MCF 10A (cell line): ENCODE data around the gene FAM50A. TPM values are rescaled to one million over a fixed set of nuclear protein-coding genes. Genes with fewer than 3 reads are reported as not detected.
"Not testable (repeated sequence)": the region's sequence is repeated elsewhere in the genome, so short reads cannot be mapped to it uniquely, and the experiment has no call there.

ENCODE experiments used
- BruUV-seq: library from RNA; stranded (reverse); fragments of 400-500 nt; replicated peaks from 2 replicates; lab custom pipeline; 2021; lab: Mats Ljungman, UMichigan
- CTCF ChIA-PET: fragments of 300-600 bp; sonication (Branson Sonifier 250); formaldehyde crosslinking; extraction: SDS; loops from one replicate; lab custom pipeline; 2021; ENCODE audit warnings: antibody characterized with exemption, inconsistent platforms; lab: Yijun Ruan, JAX
- POLR2A ChIA-PET: fragments of 300-600, 350-650 bp; sonication (Branson Sonifier 250); formaldehyde crosslinking; extraction: SDS; loops from one replicate; lab custom pipeline; 2020; ENCODE audit warnings: antibody characterized with exemption, inconsistent platforms; lab: Yijun Ruan, JAX
- DNase-seq: peaks from one replicate; pipeline ENCODE4 v3.0.0-alpha.2; 2018; ENCODE audit not compliant: unreplicated experiment
- H3K27ac Mint-ChIP-seq: one replicate; pipeline ENCODE4 v1.8.0; 2022; ENCODE audit warnings: mild to moderate bottlenecking, low read depth, mixed read lengths; ENCODE audit not compliant: unreplicated experiment
- H3K27me3 Mint-ChIP-seq: one replicate; pipeline ENCODE4 v1.8.0; 2022; ENCODE audit warnings: mixed read lengths; ENCODE audit not compliant: insufficient read depth, unreplicated experiment
- H3K36me3 Mint-ChIP-seq: one replicate; pipeline ENCODE4 v1.8.0; 2022; ENCODE audit warnings: mild to moderate bottlenecking, moderate library complexity, mixed read lengths; ENCODE audit not compliant: insufficient read depth, unreplicated experiment
- H3K4me1 Mint-ChIP-seq: one replicate; pipeline ENCODE4 v1.8.0; 2022; ENCODE audit warnings: mixed read lengths; ENCODE audit not compliant: insufficient read depth, unreplicated experiment
- H3K4me3 Mint-ChIP-seq: one replicate; pipeline ENCODE4 v1.8.0; 2022; ENCODE audit warnings: mild to moderate bottlenecking, moderate library complexity, mixed read lengths; ENCODE audit not compliant: unreplicated experiment
- H3K9me3 Mint-ChIP-seq: one replicate; pipeline ENCODE4 v1.8.0; 2022; ENCODE audit warnings: mixed read lengths; ENCODE audit not compliant: unreplicated experiment
- intact Hi-C: fragments of 100-400 bp; cut with micrococcal nuclease; formaldehyde crosslinking; loops from 2 replicates; pipeline ENCODE4 v1.14.1; 2022
- total RNA-seq: library from RNA; stranded (reverse); gene quantifications from 2 replicates; pipeline ENCODE4 v1.2.3, GENCODE V29; 2022
- TF ChIP-seq, protein P1 (sequence below): fragments of 200-600 bp; IDR thresholded peaks from one replicate; pipeline ENCODE4 v1.8.0; 2022; ENCODE audit warnings: antibody characterized with exemption, mild to moderate bottlenecking; ENCODE audit not compliant: unreplicated experiment

FAM50A gene
- total RNA-seq, 1 experiment from 2014 or later = 62.1 TPM

DNA sequence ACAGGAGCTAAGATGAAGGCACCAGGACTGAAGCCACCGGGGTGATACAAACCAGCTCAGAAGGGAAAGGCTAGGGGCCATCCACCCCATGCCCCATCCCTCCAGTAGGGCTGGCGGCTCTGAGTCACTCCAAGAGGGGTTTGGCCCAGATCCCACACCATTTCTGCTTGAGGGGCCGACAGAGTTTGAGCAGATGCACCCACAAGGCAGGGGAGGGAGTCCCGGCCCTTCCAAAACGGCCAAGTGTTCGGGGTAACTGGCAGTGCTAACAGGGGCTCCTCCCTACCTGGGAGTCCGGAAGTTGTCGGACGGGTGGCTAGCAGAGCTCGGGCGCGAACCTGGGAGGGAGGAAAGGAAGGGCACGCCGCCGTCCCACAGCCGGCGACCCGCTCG lies 46.1 kb downstream of the FAM50A start:
- Mint-ChIP-seq H3K9me3 (no peaks in the 10 kb centered on the region), H3K27me3 (peaks cover 10% of the 10 kb centered on the region), H3K4me1 (no peaks in the 10 kb centered on the region), H3K27ac (peak overlapping the region; percentile 83), H3K36me3 (peaks cover 10% of the 10 kb centered on the region), H3K4me3 (peak overlapping the region; percentile 76)
- ChIA-PET POLR2A (interaction anchor here (0.6 to 3.2 kb wide), 21 partner anchors 10 to 567 kb away, joined by 3 to 48 read pairs (median 6); partner anchors contain the start of genes ATP6AP1, FAM3A, LAGE3 and PLXNA3), CTCF (interaction anchor here (0.7 to 1.9 kb wide), 3 partner anchors 37 to 117 kb away, joined by 3 to 9 read pairs (median 5); no protein-coding TSS in a partner anchor)
- peak; percentile 47 for DNase-seq
- BruUV-seq = no TSS peak
- TF ChIP-seq, protein P1, sequence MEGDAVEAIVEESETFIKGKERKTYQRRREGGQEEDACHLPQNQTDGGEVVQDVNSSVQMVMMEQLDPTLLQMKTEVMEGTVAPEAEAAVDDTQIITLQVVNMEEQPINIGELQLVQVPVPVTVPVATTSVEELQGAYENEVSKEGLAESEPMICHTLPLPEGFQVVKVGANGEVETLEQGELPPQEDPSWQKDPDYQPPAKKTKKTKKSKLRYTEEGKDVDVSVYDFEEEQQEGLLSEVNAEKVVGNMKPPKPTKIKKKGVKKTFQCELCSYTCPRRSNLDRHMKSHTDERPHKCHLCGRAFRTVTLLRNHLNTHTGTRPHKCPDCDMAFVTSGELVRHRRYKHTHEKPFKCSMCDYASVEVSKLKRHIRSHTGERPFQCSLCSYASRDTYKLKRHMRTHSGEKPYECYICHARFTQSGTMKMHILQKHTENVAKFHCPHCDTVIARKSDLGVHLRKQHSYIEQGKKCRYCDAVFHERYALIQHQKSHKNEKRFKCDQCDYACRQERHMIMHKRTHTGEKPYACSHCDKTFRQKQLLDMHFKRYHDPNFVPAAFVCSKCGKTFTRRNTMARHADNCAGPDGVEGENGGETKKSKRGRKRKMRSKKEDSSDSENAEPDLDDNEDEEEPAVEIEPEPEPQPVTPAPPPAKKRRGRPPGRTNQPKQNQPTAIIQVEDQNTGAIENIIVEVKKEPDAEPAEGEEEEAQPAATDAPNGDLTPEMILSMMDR = no peak
- intact Hi-C loops = no loop called here

- peak within 1 kb of the TSS; percentile 83 for H3K27ac Mint-ChIP-seq
- no TSS peak for BruUV-seq
- ChIA-PET CTCF (interaction anchor here (0.7 to 1.9 kb wide), 3 partner anchors 36 to 117 kb away, joined by 4 to 9 read pairs (median 5); no protein-coding TSS in a partner anchor), POLR2A (interaction anchor here (0.6 to 3.2 kb wide), 19 partner anchors 9 to 566 kb away, joined by 3 to 48 read pairs (median 6); partner anchors contain the start of genes ATP6AP1, FAM3A, LAGE3 and PLXNA3)
- peaks cover 10% of the 10 kb centered on the region for H3K36me3 Mint-ChIP-seq
- H3K27me3 Mint-ChIP-seq = peaks cover 11% of the 10 kb centered on the region
- H3K4me1 Mint-ChIP-seq = no peaks in the 10 kb centered on the region
- DNase-seq = peak; percentile 85
- no peaks in the 10 kb centered on the region for H3K9me3 Mint-ChIP-seq
- intact Hi-C loops = no loop called here
- peak within 1 kb of the TSS; percentile 76 for H3K4me3 Mint-ChIP-seq
- TF ChIP-seq, protein P1 = no peak
These were observed 46.6 kb downstream of the FAM50A start, which contains the start of gene SLC10A3 for GRCh38 chrX:154490414-154491083. Gene SLC10A3 (minus strand): TSS chrX:154490629. CDS start chrX:154488940, 1,689 bp downstream.

- Mint-ChIP-seq H3K36me3 (no peaks in the 10 kb centered on the region), H3K9me3 (no peaks in the 10 kb centered on the region), H3K27ac (no peak overlapping the region), H3K4me1 (no peaks in the 10 kb centered on the region), H3K27me3 (peaks cover 23% of the 10 kb centered on the region), H3K4me3 (no peak overlapping the region)
- TF ChIP-seq, protein P1 = no peak
- BruUV-seq = no TSS peak
- ChIA-PET POLR2A (no interaction called here), CTCF (interaction anchor here (0.6 kb wide), 1 partner anchor 16 kb away, joined by 3 read pairs; no protein-coding TSS in a partner anchor)
- intact Hi-C loops = no loop called here
- no peak for DNase-seq
These were observed 50.8 kb downstream of the FAM50A start for GRCh38 chrX:154494715-154495114.

GRCh38 chrX:154495472-154495922 lies 51.6 kb downstream of the FAM50A start:
- intact Hi-C loops = no loop called here
- TF ChIP-seq, protein P1 = no peak
- CTCF ChIA-PET = interaction anchor here (0.6 to 0.7 kb wide), 3 partner anchors 15 to 66 kb away, joined by 3 read pairs; no protein-coding TSS in a partner anchor
- Mint-ChIP-seq H3K36me3 (no peaks in the 10 kb centered on the region), H3K4me3 (no peak overlapping the region), H3K4me1 (no peaks in the 10 kb centered on the region), H3K27me3 (peaks cover 23% of the 10 kb centered on the region), H3K27ac (no peak overlapping the region), H3K9me3 (no peaks in the 10 kb centered on the region)
- BruUV-seq = no TSS peak
- DNase-seq = no peak
- POLR2A ChIA-PET = no interaction called here

GRCh38 chrX:154496591-154497137 lies 52.7 kb downstream of the FAM50A start:
- H3K9me3 Mint-ChIP-seq, intact Hi-C loops, DNase-seq, POLR2A ChIA-PET, H3K36me3 Mint-ChIP-seq, H3K4me3 Mint-ChIP-seq, BruUV-seq, H3K27ac Mint-ChIP-seq, H3K4me1 Mint-ChIP-seq: not testable (repeated sequence)
- CTCF ChIA-PET = interaction anchor here (0.5 kb wide), 1 partner anchor 198 kb away, joined by 4 read pairs; no protein-coding TSS in a partner anchor
- peaks cover 23% of the 10 kb centered on the region for H3K27me3 Mint-ChIP-seq
